ENCODE measurements around the gene SLC16A3.

The SLC16A3 gene

DNA sequence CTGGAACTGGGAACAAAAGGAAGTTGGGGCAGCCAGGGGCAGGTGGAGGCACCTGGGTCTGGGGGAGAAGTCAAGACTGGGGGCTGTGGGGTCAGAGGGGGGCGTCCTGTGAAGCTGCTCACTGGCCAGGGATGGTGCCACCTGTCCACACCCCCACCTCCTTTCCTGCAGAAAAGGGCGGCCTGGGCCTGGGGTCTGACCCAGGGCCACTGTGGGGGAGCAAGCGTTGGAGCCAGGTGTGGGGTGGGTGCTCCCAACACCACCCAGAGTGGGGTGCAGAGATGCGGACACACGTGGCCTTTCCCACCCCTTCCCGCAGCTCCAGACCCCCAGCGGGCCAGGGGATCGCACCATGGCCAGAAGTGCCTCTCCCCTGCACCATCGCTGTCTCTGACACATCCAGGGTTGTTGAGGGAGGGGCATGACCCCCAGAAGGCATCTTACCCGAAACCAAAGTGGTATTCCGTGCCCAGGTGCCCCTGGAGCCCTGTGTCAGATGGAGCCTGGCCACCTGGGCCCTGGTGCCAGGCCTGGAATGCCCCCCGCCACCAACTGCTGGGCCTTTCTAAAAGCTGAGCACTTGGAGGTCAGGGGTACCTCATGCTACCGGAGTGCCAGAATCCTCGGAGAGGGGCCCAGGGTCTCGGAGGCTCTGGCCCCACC is 2.6 kb upstream of the SLC16A3 start:
- Histone ChIP-seq H3K27ac (ENCODE audit: low read length) (no peak overlapping the region), H3K4me1 (ENCODE audit: low read length) (no peaks in the 10 kb centered on the region), H3K4me3 (ENCODE audit: low read length) (no peak overlapping the region), H3K9me3 (ENCODE audit: insufficient read depth, low read length) (no peaks in the 10 kb centered on the region), H2AFZ (ENCODE audit: low read depth, low read length) (no peak overlapping the region), H3K9ac (ENCODE audit: low read length) (no peak overlapping the region), H3K79me2 (ENCODE audit: low read length) (no peaks in the 10 kb centered on the region), H3K27me3 (ENCODE audit: low read depth, low read length) (no peaks in the 10 kb centered on the region), H3K4me2 (ENCODE audit: low read length) (no peak overlapping the region), H4K20me1 (ENCODE audit: insufficient read depth, low read length) (no peaks in the 10 kb centered on the region), H3K36me3 (replicated peaks; ENCODE audit: low read depth, low read length) (no peaks in the 10 kb centered on the region)
- TF ChIP-seq, protein P1, sequence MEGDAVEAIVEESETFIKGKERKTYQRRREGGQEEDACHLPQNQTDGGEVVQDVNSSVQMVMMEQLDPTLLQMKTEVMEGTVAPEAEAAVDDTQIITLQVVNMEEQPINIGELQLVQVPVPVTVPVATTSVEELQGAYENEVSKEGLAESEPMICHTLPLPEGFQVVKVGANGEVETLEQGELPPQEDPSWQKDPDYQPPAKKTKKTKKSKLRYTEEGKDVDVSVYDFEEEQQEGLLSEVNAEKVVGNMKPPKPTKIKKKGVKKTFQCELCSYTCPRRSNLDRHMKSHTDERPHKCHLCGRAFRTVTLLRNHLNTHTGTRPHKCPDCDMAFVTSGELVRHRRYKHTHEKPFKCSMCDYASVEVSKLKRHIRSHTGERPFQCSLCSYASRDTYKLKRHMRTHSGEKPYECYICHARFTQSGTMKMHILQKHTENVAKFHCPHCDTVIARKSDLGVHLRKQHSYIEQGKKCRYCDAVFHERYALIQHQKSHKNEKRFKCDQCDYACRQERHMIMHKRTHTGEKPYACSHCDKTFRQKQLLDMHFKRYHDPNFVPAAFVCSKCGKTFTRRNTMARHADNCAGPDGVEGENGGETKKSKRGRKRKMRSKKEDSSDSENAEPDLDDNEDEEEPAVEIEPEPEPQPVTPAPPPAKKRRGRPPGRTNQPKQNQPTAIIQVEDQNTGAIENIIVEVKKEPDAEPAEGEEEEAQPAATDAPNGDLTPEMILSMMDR (IDR thresholded peaks at IDR 0.05; ENCODE audit: low read depth, low read length): no peak
- no peak for TF ChIP-seq EZH2phosphoT487 (IDR thresholded peaks at IDR 0.05; ENCODE audit: low read depth)

DNA sequence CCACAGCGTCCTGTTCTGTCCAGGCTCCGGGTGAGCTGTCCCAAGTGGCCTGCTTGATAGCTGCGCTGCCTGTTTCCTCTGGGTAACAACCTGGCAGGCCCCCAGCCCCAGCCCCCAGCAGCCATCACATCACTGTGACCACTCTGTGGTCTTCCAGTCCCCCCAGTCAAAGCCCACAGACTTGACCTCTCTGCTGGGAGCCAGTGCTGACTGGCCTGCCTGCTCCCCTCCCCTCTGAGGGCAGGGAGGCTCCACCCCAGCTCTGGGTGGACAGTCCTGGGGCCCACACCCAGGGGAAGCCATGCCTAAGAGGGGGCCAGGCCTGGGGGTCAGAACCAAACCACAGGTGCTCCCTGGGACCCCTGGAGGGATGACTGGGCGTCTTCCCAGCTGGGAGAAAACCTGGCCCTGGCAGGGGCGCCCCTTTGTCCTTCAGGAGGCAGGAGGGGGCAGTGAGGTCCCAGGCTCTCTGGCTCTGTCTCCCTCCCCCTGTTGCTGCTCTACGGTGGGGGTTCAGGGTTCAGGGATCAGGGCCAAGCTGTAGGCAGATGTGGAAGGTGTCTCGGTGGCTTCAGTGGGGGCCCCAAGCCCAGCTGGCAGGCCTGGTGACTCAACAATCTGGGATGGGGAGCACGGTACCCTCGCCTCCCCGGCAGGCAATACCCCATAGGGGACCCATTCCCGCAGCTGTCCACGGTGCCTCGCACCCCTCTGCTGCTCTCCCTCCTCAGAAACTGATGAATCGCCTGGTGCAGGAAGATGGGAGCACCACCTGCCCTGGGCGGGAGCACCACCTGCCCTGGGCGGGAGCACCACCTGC is 1.8 kb upstream of the SLC16A3 start:
- Histone ChIP-seq H3K9ac (ENCODE audit: low read length) (no peak overlapping the region), H3K27me3 (ENCODE audit: low read depth, low read length) (no peaks in the 10 kb centered on the region)

DNA sequence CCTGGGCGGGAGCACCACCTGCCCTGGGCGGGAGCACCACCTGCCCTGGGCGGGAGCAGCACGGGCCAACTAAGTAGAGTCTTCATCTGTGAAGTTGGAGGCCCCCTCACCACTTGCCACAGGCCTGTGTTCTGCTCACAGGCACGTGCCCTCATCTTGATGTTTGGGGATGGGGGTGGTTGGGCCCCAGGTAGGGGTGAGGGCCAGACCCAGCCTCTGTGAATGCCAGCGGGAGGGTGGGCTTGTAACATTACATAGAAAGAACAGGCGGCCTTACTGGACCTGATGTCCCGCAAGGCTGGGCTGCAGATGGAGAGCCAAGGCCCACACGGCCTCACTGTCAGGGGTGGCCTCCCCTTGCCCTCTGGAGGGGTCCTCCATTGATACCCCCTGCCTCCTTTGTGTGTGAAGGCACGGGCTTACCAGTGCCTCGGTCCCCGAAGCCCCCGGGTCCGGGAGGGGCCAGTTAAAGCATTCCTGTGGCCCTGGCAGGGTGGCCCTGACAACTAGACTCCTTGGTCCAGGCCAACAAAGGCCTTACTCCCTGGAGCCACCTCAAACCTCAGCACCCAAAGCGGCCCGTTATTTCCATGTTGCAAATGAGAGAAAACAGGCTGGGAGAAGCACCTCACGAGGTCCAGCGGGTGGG is 1.1 kb upstream of the SLC16A3 start:
- Histone ChIP-seq H3K4me2 (ENCODE audit: low read length) (peak overlapping the region; percentile 65), H3K9ac (ENCODE audit: low read length) (peak overlapping the region; percentile 69), H3K27me3 (ENCODE audit: low read depth, low read length) (no peaks in the 10 kb centered on the region), H3K9me3 (ENCODE audit: insufficient read depth, low read length) (no peaks in the 10 kb centered on the region), H3K4me3 (ENCODE audit: low read length) (peak overlapping the region; percentile 79), H3K27ac (ENCODE audit: low read length) (no peak overlapping the region), H4K20me1 (ENCODE audit: insufficient read depth, low read length) (no peaks in the 10 kb centered on the region), H3K4me1 (ENCODE audit: low read length) (no peaks in the 10 kb centered on the region), H3K79me2 (ENCODE audit: low read length) (no peaks in the 10 kb centered on the region), H3K36me3 (replicated peaks; ENCODE audit: low read depth, low read length) (no peaks in the 10 kb centered on the region), H2AFZ (ENCODE audit: low read depth, low read length) (no peak overlapping the region; the same call in 1 of the 2 replicates)
- TF ChIP-seq EZH2phosphoT487 (IDR thresholded peaks at IDR 0.05; ENCODE audit: low read depth): no peak
- TF ChIP-seq, protein P1 (IDR thresholded peaks at IDR 0.05; ENCODE audit: low read depth, low read length): no peak

More for the DNA sequence above, 1.8 kb upstream of the SLC16A3 start:
- H3K4me3 ChIP-seq (ENCODE audit: low read length): no peak overlapping the region
- no peaks in the 10 kb centered on the region for H3K4me1 ChIP-seq (ENCODE audit: low read length)
- H3K4me2 ChIP-seq (ENCODE audit: low read length): no peak overlapping the region
- TF ChIP-seq, protein P1 (IDR thresholded peaks at IDR 0.05; ENCODE audit: low read depth, low read length): no peak
- TF ChIP-seq EZH2phosphoT487 (IDR thresholded peaks at IDR 0.05; ENCODE audit: low read depth): no peak
- no peak overlapping the region for H2AFZ ChIP-seq (ENCODE audit: low read depth, low read length)
- no peaks in the 10 kb centered on the region for H4K20me1 ChIP-seq (ENCODE audit: insufficient read depth, low read length)
- no peaks in the 10 kb centered on the region for H3K79me2 ChIP-seq (ENCODE audit: low read length)
- no peak overlapping the region for H3K27ac ChIP-seq (ENCODE audit: low read length)
- H3K9me3 ChIP-seq (ENCODE audit: insufficient read depth, low read length): no peaks in the 10 kb centered on the region
- no peaks in the 10 kb centered on the region for H3K36me3 ChIP-seq (replicated peaks; ENCODE audit: low read depth, low read length)

All from OCI-LY3 (cell line).